Activated B cell treated with CpG ODN at 0.5 μM for 24 hours (primary cell): Measurements from ENCODE around the gene OR7C1. TPM values are rescaled to one million over a fixed set of nuclear protein-coding genes. Genes with fewer than 3 reads are reported as not detected.
"Not testable (repeated sequence)": the region's sequence is repeated elsewhere in the genome, so short reads cannot be mapped to it uniquely, and the experiment has no call there.

Experiments
- ATAC-seq: fragments of 200-7000 bp; cut with Tn5 transposase; one replicate; pipeline ENCODE4 v1.10.0; 2021; ENCODE audit warnings: low read depth, mild to moderate bottlenecking, moderate library complexity
- CTCF ChIA-PET: fragments of 350-600 bp; sonication (Branson Sonifier 250); formaldehyde crosslinking; loops from one replicate; lab custom pipeline; 2021; ENCODE audit warnings: antibody characterized with exemption; lab: Charles Lee
- POLR2A ChIA-PET: fragments of 350-600 bp; sonication (Branson Sonifier 250); formaldehyde crosslinking; loops from one replicate; lab custom pipeline; 2021; ENCODE audit warnings: antibody characterized with exemption; lab: Charles Lee
- DNase-seq: peaks from one replicate; pipeline ENCODE4 v3.0.0; 2022
- H3K27ac Mint-ChIP-seq: one replicate; pipeline ENCODE4 v1.8.0; 2020; ENCODE audit warnings: mixed read lengths
- H3K27me3 Mint-ChIP-seq: one replicate; pipeline ENCODE4 v1.8.0; 2021; ENCODE audit warnings: mixed read lengths
- H3K36me3 Mint-ChIP-seq: one replicate; pipeline ENCODE4 v1.8.0; 2021; ENCODE audit warnings: low read depth, mixed read lengths
- H3K4me1 Mint-ChIP-seq: one replicate; pipeline ENCODE4 v1.8.0; 2021; ENCODE audit warnings: mixed read lengths
- H3K4me3 Mint-ChIP-seq: one replicate; pipeline ENCODE4 v1.8.0; 2020; ENCODE audit warnings: mild to moderate bottlenecking, mixed read lengths
- H3K9me3 Mint-ChIP-seq: one replicate; pipeline ENCODE4 v1.8.0; 2020; ENCODE audit warnings: mixed read lengths
- CTCF ChIP-seq: fragments of 200-600 bp; IDR thresholded peaks from one replicate; pipeline ENCODE4 v1.8.0; 2022; ENCODE audit warnings: antibody characterized with exemption, mild to moderate bottlenecking
- intact Hi-C: fragments of 100-400 bp; cut with micrococcal nuclease; formaldehyde crosslinking; loops from one replicate; pipeline ENCODE4 v1.15.1; 2024
- total RNA-seq: library from RNA; stranded (reverse); gene quantifications from 2 replicates; pipeline ENCODE4 v1.2.3, GENCODE V29; 2022

Gene OR7C1
- total RNA-seq, 1 donor from 2014 or later, result not detected

- Mint-ChIP-seq H3K27me3 (peaks cover 10% of the 10 kb centered on the region), H3K4me1 (no peaks in the 10 kb centered on the region), H3K27ac (no peak overlapping the region), H3K36me3 (no peaks in the 10 kb centered on the region), H3K4me3 (no peak overlapping the region), H3K9me3 (no peaks in the 10 kb centered on the region)
- DNase-seq, result no peak
- ChIA-PET CTCF (no interaction called here), POLR2A (no interaction called here)
- intact Hi-C loops, result no loop called here
- TF ChIP-seq CTCF, result no peak
- ATAC-seq, result no peak
Observed at GRCh38 chr19:14804765-14805164, 30.2 kb downstream of the OR7C1 start.

GRCh38 chr19:14798760-14799159 is 36.2 kb downstream of the OR7C1 start:
- Mint-ChIP-seq H3K9me3 (no peaks in the 10 kb centered on the region), H3K27ac (no peak overlapping the region), H3K4me1 (no peaks in the 10 kb centered on the region), H3K27me3 (peaks cover 10% of the 10 kb centered on the region), H3K4me3 (no peak overlapping the region), H3K36me3 (no peaks in the 10 kb centered on the region)
- no peak for TF ChIP-seq CTCF
- no peak for DNase-seq
- CTCF ChIA-PET, result no interaction called here
- ATAC-seq, result no peak
- POLR2A ChIA-PET, result no interaction called here
- intact Hi-C loops, result no loop called here

- no peaks in the 10 kb centered on the region for H3K9me3 Mint-ChIP-seq
Observed at GRCh38 chr19:14796021-14796420, 39.0 kb downstream of the OR7C1 start.

GRCh38 chr19:14795078-14795721 is 39.8 kb downstream of the OR7C1 start:
- ATAC-seq (no peak), DNase-seq (no peak)
- peaks cover 12% of the 10 kb centered on the region for H3K27me3 Mint-ChIP-seq
- CTCF ChIA-PET, result no interaction called here
- TF ChIP-seq CTCF, result no peak
- H3K4me1 Mint-ChIP-seq, result no peaks in the 10 kb centered on the region
- H3K36me3 Mint-ChIP-seq, result no peaks in the 10 kb centered on the region
- no peak overlapping the region for H3K4me3 Mint-ChIP-seq
- H3K9me3 Mint-ChIP-seq, result no peaks in the 10 kb centered on the region
- H3K27ac Mint-ChIP-seq, result no peak overlapping the region
- POLR2A ChIA-PET, result interaction anchor here (0.6 to 0.9 kb wide), 3 partner anchors 16 to 609 kb away, joined by 3 to 8 read pairs (median 6); partner anchors contain the start of gene ZNF333
- intact Hi-C loops, result no loop called here

More at GRCh38 chr19:14796021-14796420, 39.0 kb downstream of the OR7C1 start:
- H3K4me1 Mint-ChIP-seq, result no peaks in the 10 kb centered on the region
- ATAC-seq (no peak), DNase-seq (no peak)
- H3K4me3 Mint-ChIP-seq, result no peak overlapping the region
- no peak for TF ChIP-seq CTCF
- no peaks in the 10 kb centered on the region for H3K36me3 Mint-ChIP-seq
- peaks cover 12% of the 10 kb centered on the region for H3K27me3 Mint-ChIP-seq
- POLR2A ChIA-PET, result no interaction called here
- intact Hi-C loops, result no loop called here
- no peak overlapping the region for H3K27ac Mint-ChIP-seq
- CTCF ChIA-PET, result no interaction called here

GRCh38 chr19:14792250-14792649 is 42.7 kb downstream of the OR7C1 start:
- DNase-seq, ATAC-seq, H3K36me3 Mint-ChIP-seq, intact Hi-C loops, CTCF ChIA-PET, POLR2A ChIA-PET, H3K4me3 Mint-ChIP-seq, H3K4me1 Mint-ChIP-seq, H3K27ac Mint-ChIP-seq, H3K27me3 Mint-ChIP-seq, H3K9me3 Mint-ChIP-seq: not testable (repeated sequence)
